ENCODE data around the gene CLPSL2.

GRCh38 chr6:35782424-35782823, 6.0 kb downstream of the CLPSL2 start:
- TF ChIP-seq CTCF (IDR thresholded peaks at IDR 0.05) (no peak), POLR2AphosphoS5 (IDR thresholded peaks at IDR 0.05) (no peak), POLR2A (IDR thresholded peaks at IDR 0.05; ENCODE audit: low read depth) (no peak), EP300 (IDR thresholded peaks at IDR 0.05) (no peak)

Data from esophagus muscularis mucosa (tissue), 4 donors.